Natural killer cell (primary cell): Measurements from ENCODE around the gene C19orf25. TPM values are rescaled to one million over a fixed set of nuclear protein-coding genes. Genes with fewer than 3 reads are reported as not detected.

Experiments
- ATAC-seq, 3 donors: fragments of 150-1000 bp in 2 of 3; fragments of 200-7000 bp in 1 of 3; cut with Tn5 transposase; 1 replicate in 1 of 3; 2 replicates in 2 of 3; pipeline ENCODE4 v1.10.0; 2021; ENCODE audit warnings: mild to moderate bottlenecking in 2 of 3, moderate library complexity in 2 of 3
- DNase-seq, 2 donors: peaks; one replicate each; pipeline versions ENCODE4 v3.0.0 to v3.0.0-alpha.2; 2013 to 2021; ENCODE audit warnings: mixed read lengths in 1 of 2
- H3K27ac ChIP-seq: one replicate; pipeline ENCODE4 v1.5.1; 2013; ENCODE audit warnings: mild to moderate bottlenecking, low read length
- H3K27me3 ChIP-seq: one replicate; pipeline ENCODE4 v1.6.1; 2013; ENCODE audit warnings: low read length; ENCODE audit not compliant: control insufficient read depth, insufficient read depth
- H3K36me3 ChIP-seq: one replicate; pipeline ENCODE4 v1.6.1; 2013; ENCODE audit warnings: low read length; ENCODE audit not compliant: control insufficient read depth, insufficient read depth
- H3K4me1 ChIP-seq: one replicate; pipeline ENCODE4 v1.6.1; 2013; ENCODE audit warnings: low read length; ENCODE audit not compliant: control insufficient read depth, insufficient read depth
- H3K4me3 ChIP-seq: one replicate; pipeline ENCODE4 v1.5.1; 2013; ENCODE audit warnings: low read length
- H3K9me3 ChIP-seq: one replicate; pipeline ENCODE4 v1.6.1; 2013; ENCODE audit warnings: low read length; ENCODE audit not compliant: control insufficient read depth, insufficient read depth
- H3K27ac Mint-ChIP-seq, 2 donors: one replicate each; pipeline ENCODE4 v1.8.0; 2022; ENCODE audit warnings: mild to moderate bottlenecking in 2 of 2, mixed read lengths in 2 of 2, moderate library complexity in 1 of 2
- H3K27me3 Mint-ChIP-seq, 2 donors: one replicate each; pipeline ENCODE4 v1.8.0; 2022; ENCODE audit warnings: low read depth in 2 of 2, mixed read lengths in 2 of 2
- H3K36me3 Mint-ChIP-seq: one replicate; pipeline ENCODE4 v1.8.0; 2022; ENCODE audit warnings: mixed read lengths
- H3K4me1 Mint-ChIP-seq, 2 donors: one replicate each; pipeline ENCODE4 v1.8.0; 2022; ENCODE audit warnings: mixed read lengths in 2 of 2
- H3K4me3 Mint-ChIP-seq: one replicate; pipeline ENCODE4 v1.8.0; 2022; ENCODE audit warnings: mild to moderate bottlenecking, moderate library complexity, mixed read lengths
- H3K9me3 Mint-ChIP-seq, 2 donors: one replicate each; pipeline ENCODE4 v1.8.0; 2022; ENCODE audit warnings: mixed read lengths in 2 of 2
- WGBS: methylation state at CpG from one replicate; pipeline ENCODE4 v1.1.7; 2013; ENCODE audit warnings: missing lambda C conversion rate; ENCODE audit not compliant: insufficient coverage; 5-methylcytosine and 5-hydroxymethylcytosine counted together
- intact Hi-C: fragments of 100-400 bp; cut with micrococcal nuclease; formaldehyde crosslinking; loops from one replicate; pipeline ENCODE4 v1.14.2; 2022
- total RNA-seq, 4 donors: library from RNA; stranded (reverse); fragments of 120-200 nt in 1 of 4; gene quantifications; one replicate each; pipeline versions ENCODE4 v1.2.3 to v1.2.4, GENCODE V29; 2013 to 2022
- TF ChIP-seq, protein P1 (sequence below): fragments of 200-600 bp; IDR thresholded peaks from one replicate; pipeline ENCODE4 v1.8.0; 2022; ENCODE audit warnings: antibody characterized with exemption

The C19orf25 gene
- total RNA-seq, result 10 to 100 TPM; 30.2 to 42.2 (median 34.3) TPM
- total RNA-seq (2013), result 32.4 TPM

DNA sequence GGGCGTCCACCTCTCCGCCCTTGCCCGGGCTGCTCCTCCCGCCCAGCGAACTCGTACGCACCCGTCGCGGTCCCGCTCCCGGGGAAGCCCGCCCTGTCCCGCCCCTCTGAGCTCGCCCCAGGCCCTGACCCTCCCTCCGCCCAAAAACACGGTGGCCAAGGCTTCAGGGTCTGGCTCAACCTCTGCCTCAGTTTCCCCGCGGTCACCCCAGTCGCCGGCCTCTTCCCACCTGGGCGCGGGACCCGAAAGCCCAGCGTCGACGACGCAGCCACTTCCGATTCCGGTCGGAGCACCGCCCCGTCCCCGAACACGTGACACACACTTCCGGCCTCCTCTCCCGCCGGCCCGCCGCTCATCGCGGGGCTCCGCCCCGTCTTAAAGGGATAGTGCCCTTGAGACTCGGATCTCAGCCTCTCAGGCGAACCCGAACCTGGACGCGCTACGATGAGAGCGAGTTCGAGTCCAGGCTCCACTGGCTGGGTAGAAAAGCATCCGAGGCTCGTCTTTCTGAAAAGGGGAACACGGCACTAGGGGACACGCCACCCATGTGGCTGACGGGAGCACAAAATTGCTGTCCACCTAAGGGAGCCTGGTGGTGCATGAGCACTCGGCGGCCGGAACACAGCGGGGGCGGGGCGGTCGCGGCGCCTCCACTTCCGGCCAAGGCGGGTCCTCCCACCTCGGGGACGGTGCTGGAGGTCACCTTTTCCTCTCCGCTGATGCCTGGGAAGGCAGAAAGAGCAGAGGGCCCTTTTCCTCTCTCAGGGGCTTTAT lies at the start of gene C19orf25:
C19orf25 (minus strand) TSS at position 282 of the 774 bp plus-strand sequence. CDS start 312 bp downstream, outside the sequence.
- TF ChIP-seq, protein P1, sequence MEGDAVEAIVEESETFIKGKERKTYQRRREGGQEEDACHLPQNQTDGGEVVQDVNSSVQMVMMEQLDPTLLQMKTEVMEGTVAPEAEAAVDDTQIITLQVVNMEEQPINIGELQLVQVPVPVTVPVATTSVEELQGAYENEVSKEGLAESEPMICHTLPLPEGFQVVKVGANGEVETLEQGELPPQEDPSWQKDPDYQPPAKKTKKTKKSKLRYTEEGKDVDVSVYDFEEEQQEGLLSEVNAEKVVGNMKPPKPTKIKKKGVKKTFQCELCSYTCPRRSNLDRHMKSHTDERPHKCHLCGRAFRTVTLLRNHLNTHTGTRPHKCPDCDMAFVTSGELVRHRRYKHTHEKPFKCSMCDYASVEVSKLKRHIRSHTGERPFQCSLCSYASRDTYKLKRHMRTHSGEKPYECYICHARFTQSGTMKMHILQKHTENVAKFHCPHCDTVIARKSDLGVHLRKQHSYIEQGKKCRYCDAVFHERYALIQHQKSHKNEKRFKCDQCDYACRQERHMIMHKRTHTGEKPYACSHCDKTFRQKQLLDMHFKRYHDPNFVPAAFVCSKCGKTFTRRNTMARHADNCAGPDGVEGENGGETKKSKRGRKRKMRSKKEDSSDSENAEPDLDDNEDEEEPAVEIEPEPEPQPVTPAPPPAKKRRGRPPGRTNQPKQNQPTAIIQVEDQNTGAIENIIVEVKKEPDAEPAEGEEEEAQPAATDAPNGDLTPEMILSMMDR, result no peak
- peaks cover 2% of the 10 kb centered on the region for H3K36me3 ChIP-seq
- no peaks in the 10 kb centered on the region for H3K27me3 ChIP-seq
- Mint-ChIP-seq H3K4me1 (peaks cover 9 to 25% of the 10 kb centered on the region in 2 donors), H3K4me3 (peak within 1 kb of the TSS; percentile 98), H3K36me3 (no peaks in the 10 kb centered on the region), H3K9me3 (no peaks in the 10 kb centered on the region), H3K27ac (peak within 1 kb of the TSS; percentile 92 to 97), H3K27me3 (no peaks in the 10 kb centered on the region)
- peak within 1 kb of the TSS; percentile 86 for H3K4me3 ChIP-seq
- no peaks in the 10 kb centered on the region for H3K9me3 ChIP-seq
- WGBS, result under 1% methylated on average over 71 of the region's 71 CpGs
- H3K4me1 ChIP-seq, result peaks cover 25% of the 10 kb centered on the region
- DNase-seq (peak; percentile 89 to 94), ATAC-seq (peak; percentile 95 to 97 (median 97))
- intact Hi-C loops, result loop anchor here (1.0 kb wide), 1 partner anchor 11 kb away; the partner anchor contains the start of gene PCSK4
- H3K27ac ChIP-seq, result peak within 1 kb of the TSS; percentile 85

DNA sequence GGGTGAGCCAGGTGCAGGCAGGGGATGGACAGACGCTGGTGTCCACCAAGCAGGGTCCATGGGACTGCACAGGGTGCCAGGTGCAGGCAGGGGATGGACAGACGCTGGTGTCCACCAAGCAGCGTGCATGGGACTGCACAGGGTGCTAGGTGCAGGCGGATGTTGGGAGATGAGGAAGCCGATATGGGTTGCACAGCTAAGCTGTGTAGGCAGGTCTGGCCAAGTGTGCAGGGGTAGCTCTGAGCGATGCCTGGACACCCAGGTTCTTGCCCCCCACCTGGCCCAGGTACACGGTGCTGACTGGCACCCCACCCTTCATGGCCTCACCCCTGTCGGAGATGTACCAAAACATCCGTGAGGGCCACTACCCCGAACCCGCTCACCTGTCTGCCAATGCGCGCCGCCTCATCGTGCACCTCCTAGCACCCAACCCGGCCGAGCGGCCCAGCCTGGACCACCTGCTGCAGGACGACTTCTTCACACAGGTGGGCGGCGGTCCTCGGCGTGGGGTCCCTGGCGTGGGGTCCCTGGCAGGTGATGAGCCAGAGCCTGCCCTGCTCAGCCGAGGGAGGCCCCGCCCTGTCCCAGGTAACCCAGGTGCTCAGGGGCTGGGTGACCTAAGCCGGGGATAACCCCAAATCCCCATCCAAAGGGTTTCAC lies 48.8 kb upstream of the C19orf25 start:
- peaks cover 19 to 36% of the 10 kb centered on the region in 2 donors for H3K27me3 Mint-ChIP-seq

DNA sequence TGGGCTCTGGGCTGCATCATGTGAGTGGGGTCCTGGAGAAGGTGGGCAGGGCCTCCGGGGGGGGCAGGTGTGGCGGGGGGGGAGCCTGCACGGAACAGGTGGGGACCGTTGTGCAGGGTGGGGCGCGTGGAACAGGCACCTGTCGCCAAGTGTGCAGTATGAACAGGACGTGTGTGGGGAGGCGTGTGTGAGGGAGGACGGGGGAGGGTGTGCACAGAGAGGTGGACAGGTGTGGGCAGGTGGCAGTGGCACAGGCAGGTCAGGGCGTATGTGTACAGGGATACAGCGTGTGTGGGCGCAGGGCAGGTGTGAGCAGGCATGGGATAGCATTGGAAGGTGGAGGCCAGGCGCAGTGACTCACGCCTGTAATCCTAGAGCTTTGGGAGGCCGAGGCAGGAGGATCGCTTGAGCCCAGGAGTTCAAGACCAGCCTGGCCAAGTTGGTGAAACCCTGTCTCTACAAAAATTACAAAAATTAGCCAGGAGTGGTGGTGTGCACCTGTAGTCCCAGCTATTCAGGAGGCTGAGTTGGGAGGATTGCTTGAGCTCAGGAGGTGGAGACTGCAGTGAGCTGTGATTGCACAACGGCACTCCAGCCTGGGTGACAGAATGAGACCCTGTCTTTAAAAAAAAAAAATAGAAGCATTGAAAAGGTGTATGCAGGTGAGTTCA lies 48.1 kb upstream of the C19orf25 start:
- H3K27me3 Mint-ChIP-seq, result peaks cover 19 to 36% of the 10 kb centered on the region in 2 donors
- intact Hi-C loops, result no loop called here
- H3K36me3 ChIP-seq, result no peaks in the 10 kb centered on the region
- 79% methylated on average over 18 of the region's 18 CpGs for WGBS
- ATAC-seq (no peak), DNase-seq (no peak)
- no peaks in the 10 kb centered on the region for H3K36me3 Mint-ChIP-seq
- H3K27me3 ChIP-seq, result peaks cover 20% of the 10 kb centered on the region
- H3K9me3 ChIP-seq, result no peaks in the 10 kb centered on the region
- no peak overlapping the region for H3K4me3 Mint-ChIP-seq
- no peak overlapping the region for H3K27ac ChIP-seq
- H3K27ac Mint-ChIP-seq, result no peak overlapping the region
- TF ChIP-seq, protein P1, result no peak
- no peak overlapping the region for H3K4me3 ChIP-seq
- H3K4me1 Mint-ChIP-seq, result peaks cover 0 to 8% of the 10 kb centered on the region in 2 donors
- H3K9me3 Mint-ChIP-seq, result no peaks in the 10 kb centered on the region
- no peaks in the 10 kb centered on the region for H3K4me1 ChIP-seq

More for the DNA sequence above, 48.8 kb upstream of the C19orf25 start:
- H3K36me3 ChIP-seq, result no peaks in the 10 kb centered on the region
- Mint-ChIP-seq H3K4me3 (no peak overlapping the region), H3K9me3 (no peaks in the 10 kb centered on the region), H3K27ac (no peak overlapping the region), H3K4me1 (peaks cover 0 to 8% of the 10 kb centered on the region in 2 donors), H3K36me3 (no peaks in the 10 kb centered on the region)
- TF ChIP-seq, protein P1, result no peak
- DNase-seq, result no peak
- WGBS, result 85% methylated on average over 27 of the region's 27 CpGs
- peaks cover 18% of the 10 kb centered on the region for H3K27me3 ChIP-seq
- no peaks in the 10 kb centered on the region for H3K9me3 ChIP-seq
- no peak for ATAC-seq
- intact Hi-C loops, result no loop called here
- H3K4me1 ChIP-seq, result no peaks in the 10 kb centered on the region
- H3K27ac ChIP-seq, result no peak overlapping the region
- no peak overlapping the region for H3K4me3 ChIP-seq
